Neural cell (in vitro differentiated cells): ENCODE results near the gene SIL1. TPM values are rescaled to one million over a fixed set of nuclear protein-coding genes. Genes with fewer than 3 reads are reported as not detected.

Experiments used
- H2AFZ ChIP-seq: fragments of 200-600, 300-800 bp; sonication (generic), shearing (Covaris generic); 2 replicates; pipeline ENCODE4 v1.6.0; 2014; ENCODE audit warnings: low read depth, mild to moderate bottlenecking, antibody characterized with exemption, low read length, moderate library complexity
- H3F3A ChIP-seq: fragments of 200-600 bp; shearing (Covaris generic); 2 replicates; pipeline ENCODE4 v1.6.1; 2016; ENCODE audit warnings: mild to moderate bottlenecking, moderate library complexity, mixed read lengths, antibody characterized with exemption, low read length; ENCODE audit not compliant: insufficient read depth, poor library complexity, severe bottlenecking
- H3K27ac ChIP-seq: fragments of 200-600, 300-800 bp; sonication (generic), shearing (Covaris generic); 2 replicates; pipeline ENCODE4 v1.5.1; 2014; ENCODE audit warnings: mild to moderate bottlenecking, low read length, moderate library complexity
- H3K27me3 ChIP-seq: fragments of 300-800, 200-600 bp; sonication (generic), shearing (Covaris generic); 2 replicates; pipeline ENCODE4 v1.6.0; 2014; ENCODE audit warnings: mild to moderate bottlenecking, low read depth, low read length, moderate library complexity; ENCODE audit not compliant: insufficient read depth
- H3K36me3 ChIP-seq: fragments of 300-800, 200-600 bp; sonication (generic), shearing (Covaris generic); 2 replicates; pipeline ENCODE4 v1.5.1; 2014; ENCODE audit warnings: mild to moderate bottlenecking, antibody characterized with exemption, low read length, moderate library complexity; ENCODE audit not compliant: insufficient read depth
- H3K4me2 ChIP-seq: fragments of 300-800, 200-600 bp; sonication (generic), shearing (Covaris generic); 2 replicates; pipeline ENCODE4 v1.6.0; 2014; ENCODE audit warnings: mild to moderate bottlenecking, low read length
- H3K4me3 ChIP-seq: fragments of 300-800, 200-600 bp; sonication (generic), shearing (Covaris generic); 2 replicates; pipeline ENCODE4 v1.5.1; 2014; ENCODE audit warnings: mild to moderate bottlenecking, low read length, moderate library complexity
- H3K79me2 ChIP-seq: fragments of 200-600 bp; shearing (Covaris generic); replicated peaks from 2 replicates; pipeline ENCODE4 v1.6.0; 2014; ENCODE audit warnings: mild to moderate bottlenecking, low read length, moderate library complexity; ENCODE audit not compliant: insufficient read depth
- H3K9ac ChIP-seq: fragments of 300-800, 200-600 bp; sonication (generic), shearing (Covaris generic); 2 replicates; pipeline ENCODE4 v1.6.1; 2016; ENCODE audit warnings: mild to moderate bottlenecking, low read length, mixed read lengths
- H3K9me2 ChIP-seq: fragments of 200-600 bp; shearing (Covaris generic); 2 replicates; pipeline ENCODE4 v1.6.1; 2016; ENCODE audit warnings: mild to moderate bottlenecking, low read length, mixed read lengths; ENCODE audit not compliant: insufficient read depth
- H3K9me3 ChIP-seq: fragments of 200-600, 300-800 bp; sonication (generic), shearing (Covaris generic); 2 replicates; pipeline ENCODE4 v1.6.1; 2016; ENCODE audit warnings: mild to moderate bottlenecking, mixed run types, low read length, moderate library complexity, mixed read lengths
- H4K20me1 ChIP-seq: fragments of 200-600 bp; shearing (Covaris generic); 2 replicates; pipeline ENCODE4 v1.6.1; 2016; ENCODE audit warnings: mild to moderate bottlenecking, mixed run types; ENCODE audit not compliant: insufficient read depth
- CTCF ChIP-seq: fragments of 450-650 bp; IDR thresholded peaks from 2 replicates; pipeline ENCODE4 v1.5.1; 2014; ENCODE audit warnings: antibody characterized with exemption, mild to moderate bottlenecking, moderate library complexity; ENCODE audit not compliant: poor library complexity, severe bottlenecking
- EP300 ChIP-seq: fragments of 450-650 bp; conservative IDR thresholded peaks from 2 replicates; pipeline ENCODE4 v1.6.1; 2014; ENCODE audit warnings: antibody characterized with exemption, mild to moderate bottlenecking, moderate library complexity; ENCODE audit not compliant: poor library complexity, severe bottlenecking
- EZH2 ChIP-seq: fragments of 200-600, 300-800 bp; shearing (Covaris generic), sonication (generic); IDR thresholded peaks from 2 replicates; pipeline ENCODE4 v1.6.1; 2014; ENCODE audit warnings: antibody characterized with exemption, low read length, borderline replicate concordance, mild to moderate bottlenecking; ENCODE audit not compliant: insufficient read depth, poor library complexity, severe bottlenecking
- MXI1 ChIP-seq: fragments of 450-650 bp; conservative IDR thresholded peaks from 2 replicates; pipeline ENCODE4 v1.6.1; 2014; ENCODE audit warnings: antibody characterized with exemption, mild to moderate bottlenecking; ENCODE audit not compliant: poor library complexity, severe bottlenecking
- POLR2AphosphoS5 ChIP-seq: IDR thresholded peaks from 2 replicates; pipeline ENCODE4 v1.6.1; 2012
- RAD21 ChIP-seq: fragments of 450-650 bp; conservative IDR thresholded peaks from 2 replicates; pipeline ENCODE4 v1.6.1; 2014; ENCODE audit warnings: antibody characterized with exemption, mild to moderate bottlenecking, moderate library complexity
- SMC3 ChIP-seq: fragments of 450-650 bp; conservative IDR thresholded peaks from 2 replicates; pipeline ENCODE4 v1.6.1; 2014; ENCODE audit warnings: antibody characterized with exemption, mild to moderate bottlenecking, moderate library complexity; ENCODE audit not compliant: poor library complexity
- TAF1 ChIP-seq: IDR thresholded peaks from 2 replicates; pipeline ENCODE4 v1.6.1; 2012; ENCODE audit warnings: low read depth
- polyA plus RNA-seq: library from polyadenylated mRNA; depleted of rRNA; stranded (reverse); fragments of >200 nt; gene quantifications from 2 replicates; pipeline ENCODE4 v1.2.3, GENCODE V29; 2014
- TF ChIP-seq, protein P1 (sequence below): IDR thresholded peaks from 2 replicates; pipeline ENCODE4 v1.6.1; 2012; ENCODE audit warnings: borderline replicate concordance

Gene SIL1
- polyA plus RNA-seq, 1 donor from 2014 or later: 4.7 TPM

GRCh38 chr5:139241139-139241538, 43.0 kb upstream of the SIL1 start:
- Histone ChIP-seq H3F3A (no peaks in the 10 kb centered on the region), H3K27me3 (no peaks in the 10 kb centered on the region), H3K27ac (no peak overlapping the region), H3K79me2 (no peaks in the 10 kb centered on the region), H3K36me3 (no peaks in the 10 kb centered on the region), H4K20me1 (no peaks in the 10 kb centered on the region), H2AFZ (no peak overlapping the region), H3K9me2 (no peaks in the 10 kb centered on the region), H3K4me3 (no peak overlapping the region), H3K4me2 (no peak overlapping the region), H3K9me3 (no peaks in the 10 kb centered on the region), H3K9ac (no peak overlapping the region)
- TF ChIP-seq CTCF (no peak), MXI1 (no peak), EP300 (no peak), SMC3 (no peak), TAF1 (no peak), RAD21 (no peak), EZH2 (no peak), POLR2AphosphoS5 (no peak)
- TF ChIP-seq, protein P1, sequence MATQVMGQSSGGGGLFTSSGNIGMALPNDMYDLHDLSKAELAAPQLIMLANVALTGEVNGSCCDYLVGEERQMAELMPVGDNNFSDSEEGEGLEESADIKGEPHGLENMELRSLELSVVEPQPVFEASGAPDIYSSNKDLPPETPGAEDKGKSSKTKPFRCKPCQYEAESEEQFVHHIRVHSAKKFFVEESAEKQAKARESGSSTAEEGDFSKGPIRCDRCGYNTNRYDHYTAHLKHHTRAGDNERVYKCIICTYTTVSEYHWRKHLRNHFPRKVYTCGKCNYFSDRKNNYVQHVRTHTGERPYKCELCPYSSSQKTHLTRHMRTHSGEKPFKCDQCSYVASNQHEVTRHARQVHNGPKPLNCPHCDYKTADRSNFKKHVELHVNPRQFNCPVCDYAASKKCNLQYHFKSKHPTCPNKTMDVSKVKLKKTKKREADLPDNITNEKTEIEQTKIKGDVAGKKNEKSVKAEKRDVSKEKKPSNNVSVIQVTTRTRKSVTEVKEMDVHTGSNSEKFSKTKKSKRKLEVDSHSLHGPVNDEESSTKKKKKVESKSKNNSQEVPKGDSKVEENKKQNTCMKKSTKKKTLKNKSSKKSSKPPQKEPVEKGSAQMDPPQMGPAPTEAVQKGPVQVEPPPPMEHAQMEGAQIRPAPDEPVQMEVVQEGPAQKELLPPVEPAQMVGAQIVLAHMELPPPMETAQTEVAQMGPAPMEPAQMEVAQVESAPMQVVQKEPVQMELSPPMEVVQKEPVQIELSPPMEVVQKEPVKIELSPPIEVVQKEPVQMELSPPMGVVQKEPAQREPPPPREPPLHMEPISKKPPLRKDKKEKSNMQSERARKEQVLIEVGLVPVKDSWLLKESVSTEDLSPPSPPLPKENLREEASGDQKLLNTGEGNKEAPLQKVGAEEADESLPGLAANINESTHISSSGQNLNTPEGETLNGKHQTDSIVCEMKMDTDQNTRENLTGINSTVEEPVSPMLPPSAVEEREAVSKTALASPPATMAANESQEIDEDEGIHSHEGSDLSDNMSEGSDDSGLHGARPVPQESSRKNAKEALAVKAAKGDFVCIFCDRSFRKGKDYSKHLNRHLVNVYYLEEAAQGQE: no peak

DNA sequence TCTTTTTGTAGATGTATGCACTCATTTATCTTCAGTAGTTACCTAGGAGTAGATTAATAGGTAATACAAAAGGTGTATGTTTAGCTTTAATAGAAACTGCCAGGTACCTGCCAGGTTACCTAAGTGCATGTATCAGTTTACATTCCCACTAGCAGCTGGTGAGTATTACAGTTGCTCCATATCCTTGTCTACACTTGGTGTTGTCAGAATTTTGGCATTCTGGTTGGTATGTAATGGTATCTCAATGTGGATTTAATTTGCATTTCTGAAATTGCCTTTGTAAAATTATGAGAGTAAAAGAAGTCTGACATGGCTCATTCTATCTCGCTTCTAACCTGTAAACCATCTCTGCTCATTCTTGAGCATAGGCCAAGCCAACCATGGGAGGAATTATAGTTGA, 38.3 kb upstream of the SIL1 start:
- Histone ChIP-seq H3K9ac (no peak overlapping the region), H3K27me3 (no peaks in the 10 kb centered on the region), H3K9me2 (no peaks in the 10 kb centered on the region), H4K20me1 (no peaks in the 10 kb centered on the region), H3K4me3 (no peak overlapping the region), H3K9me3 (no peaks in the 10 kb centered on the region), H3K36me3 (no peaks in the 10 kb centered on the region), H2AFZ (no peak overlapping the region), H3K79me2 (no peaks in the 10 kb centered on the region), H3K4me2 (no peak overlapping the region), H3K27ac (no peak overlapping the region), H3F3A (no peaks in the 10 kb centered on the region)
- TF ChIP-seq EP300 (no peak), EZH2 (no peak), CTCF (no peak), SMC3 (no peak), MXI1 (no peak), TAF1 (no peak), POLR2AphosphoS5 (no peak), RAD21 (no peak)
- TF ChIP-seq, protein P1: no peak
